K562 (cell line): ENCODE data around the gene WIPF1. TPM values are rescaled to one million over a fixed set of nuclear protein-coding genes. Genes with fewer than 3 reads are reported as not detected.

Experiments used
- ATAC-seq: fragments of 200-7000 bp; cut with Tn5 transposase; 3 replicates; pipeline ENCODE4 v1.9.1; 2020; ENCODE audit warnings: moderate library complexity
- BruUV-seq: library from RNA; stranded (reverse); fragments of 400-500 nt; replicated peaks from 2 replicates; lab custom pipeline; 2021; lab: Mats Ljungman, UMichigan
- CTCF ChIA-PET: fragments of 300-600 bp; formaldehyde crosslinking; extraction: SDS; loops from one replicate; lab custom pipeline; 2021; ENCODE audit warnings: low intra/inter-chr PET ratio; lab: Yijun Ruan, JAX
- POLR2A ChIA-PET: fragments of 300-600, 350-650 bp; sonication (Branson Sonifier 250); formaldehyde crosslinking; extraction: SDS; loops from one replicate; lab custom pipeline; 2021; ENCODE audit warnings: antibody characterized with exemption, inconsistent platforms; lab: Yijun Ruan, JAX
- DNase-seq, 4 experiments: peaks; one replicate each; pipeline versions ENCODE4 v3.0.0 to v3.0.0-alpha.2; 2011 to 2018; ENCODE audit warnings: low spot score in 3 of 4, mixed read lengths in 3 of 4; ENCODE audit errors: extremely low read depth in 1 of 4
- FAIRE-seq: peaks from 2 replicates; lab custom pipeline; 2011; peaks lifted over from hg19 to GRCh38; lab: Jason Lieb, UNC
- H2AFZ ChIP-seq: 2 replicates; pipeline ENCODE4 v1.6.0; 2011; ENCODE audit warnings: low read depth, low read length, control low read depth, inconsistent platforms
- H3K27ac ChIP-seq: fragments of 200-600 bp; 3 replicates; pipeline ENCODE4 v1.8.0; 2011; ENCODE audit warnings: low read depth, mild to moderate bottlenecking, control low read depth, inconsistent platforms, low read length, moderate library complexity, mixed read lengths; ENCODE audit errors: extremely low read depth
- H3K27me3 ChIP-seq, 2 experiments: fragments of 300-600 bp in 1 of 2; 2 replicates in 1 of 2; 3 replicates in 1 of 2; pipeline versions ENCODE4 v1.6.0 to v1.8.0; 2011; ENCODE audit warnings: inconsistent platforms in 2 of 2, low read length in 2 of 2, mild to moderate bottlenecking in 1 of 2, mixed read lengths in 1 of 2, moderate library complexity in 1 of 2; ENCODE audit not compliant: control insufficient read depth in 2 of 2, insufficient read depth in 2 of 2
- H3K36me3 ChIP-seq: fragments of 300-600 bp; 3 replicates; pipeline ENCODE4 v1.8.0; 2011; ENCODE audit warnings: mild to moderate bottlenecking, low read length, inconsistent platforms; ENCODE audit not compliant: control insufficient read depth, insufficient read depth
- H3K4me1 ChIP-seq, 2 experiments: fragments of 200-600 bp in 1 of 2; replicated peaks in 1 of 2; 2 replicates in 1 of 2; 3 replicates in 1 of 2; pipeline versions ENCODE4 v1.5.1 to v1.8.0; 2011; ENCODE audit warnings: inconsistent platforms in 2 of 2, low read length in 2 of 2, mild to moderate bottlenecking in 1 of 2, mixed read lengths in 1 of 2, moderate library complexity in 1 of 2; ENCODE audit not compliant: control insufficient read depth in 2 of 2, insufficient read depth in 2 of 2
- H3K4me2 ChIP-seq: 2 replicates; pipeline ENCODE4 v1.6.1; 2011; ENCODE audit warnings: low read length, control low read depth, inconsistent platforms, mixed read lengths; ENCODE audit not compliant: insufficient read depth
- H3K4me3 ChIP-seq: fragments of 200-600 bp; sonication (generic), shearing (Covaris generic); 2 replicates; pipeline ENCODE4 v1.5.1; 2016; ENCODE audit warnings: control low read depth, inconsistent platforms
- H3K79me2 ChIP-seq: fragments of 200-600 bp; 3 replicates; pipeline ENCODE4 v1.8.0; 2011; ENCODE audit warnings: low read length, inconsistent platforms; ENCODE audit not compliant: control insufficient read depth, insufficient read depth
- H3K9ac ChIP-seq, 2 experiments: 2 replicates each; pipeline versions ENCODE4 v1.6.0 to v1.6.1; 2011; ENCODE audit warnings: low read depth in 2 of 2, low read length in 2 of 2, control low read depth in 1 of 2, inconsistent platforms in 1 of 2, mild to moderate bottlenecking in 1 of 2, mixed read lengths in 1 of 2; ENCODE audit not compliant: insufficient read depth in 1 of 2
- H3K9me1 ChIP-seq: one replicate; pipeline ENCODE4 v1.6.0; 2011; ENCODE audit warnings: inconsistent platforms, mild to moderate bottlenecking, low read length, moderate library complexity; ENCODE audit not compliant: control insufficient read depth, insufficient read depth
- H3K9me3 ChIP-seq: replicated peaks from 2 replicates; pipeline ENCODE4 v1.5.1; 2011; ENCODE audit warnings: low read depth, low read length, inconsistent platforms; ENCODE audit not compliant: control insufficient read depth, insufficient read depth
- H4K20me1 ChIP-seq: replicated peaks from 2 replicates; pipeline ENCODE4 v1.6.1; 2011; ENCODE audit warnings: low read length, inconsistent platforms, mixed read lengths; ENCODE audit not compliant: control insufficient read depth, insufficient read depth
- ATF1 ChIP-seq, 2 experiments: fragments of 450-650 bp in 1 of 2; IDR thresholded peaks; 2 replicates each; pipeline ENCODE4 v1.6.1; 2016; ENCODE audit warnings: missing compliant biosample characterization in 1 of 2, missing genetic modification characterization in 1 of 2
- E2F4 ChIP-seq: sonication (generic); formaldehyde crosslinking; IDR thresholded peaks from 2 replicates; pipeline ENCODE4 v1.8.0; 2022; ENCODE audit warnings: mild to moderate bottlenecking, low read depth, missing genetic modification reagents
- FOXP1 ChIP-seq: sonication (generic); formaldehyde crosslinking; IDR thresholded peaks from 2 replicates; pipeline ENCODE4 v1.8.0; 2022; ENCODE audit warnings: mild to moderate bottlenecking, missing genetic modification reagents
- GTF2E2 ChIP-seq: fragments of 200-800 bp; sonication (Bioruptor generic); IDR thresholded peaks from 2 replicates; pipeline ENCODE4 v1.6.1; 2016; ENCODE audit warnings: missing genetic modification characterization, missing compliant biosample characterization
- TEAD2 ChIP-seq: fragments of 450-650 bp; IDR thresholded peaks from 2 replicates; pipeline ENCODE4 v1.6.1; 2016; ENCODE audit warnings: missing genetic modification characterization, control low read depth, missing compliant biosample characterization
- WHSC1 ChIP-seq: IDR thresholded peaks from one replicate; pipeline ENCODE4 v1.6.1; 2012; ENCODE audit warnings: low read length, control low read depth, inconsistent platforms
- ZNF75A ChIP-seq: fragments of 450-650 bp; formaldehyde crosslinking; IDR thresholded peaks from 2 replicates; pipeline ENCODE4 v1.4.0; 2020; ENCODE audit warnings: mild to moderate bottlenecking
- ZNF766 ChIP-seq: fragments of 200-800 bp; sonication (Bioruptor generic); conservative IDR thresholded peaks from 2 replicates; pipeline ENCODE4 v1.6.1; 2016; ENCODE audit warnings: missing genetic modification characterization, missing compliant biosample characterization
- WGBS: fragments of 100-300 bp; shearing (Covaris generic); methylation state at CpG from one replicate; pipeline ENCODE4 v1.1.6; 2016; ENCODE audit warnings: low coverage, mixed read lengths; ENCODE audit not compliant: insufficient coverage; ENCODE audit errors: missing lambda C conversion rate; 5-methylcytosine and 5-hydroxymethylcytosine counted together
- in situ Hi-C: fragments of 300-500 bp; cut with MboI; formaldehyde crosslinking; loops from 4 replicates; pipeline ENCODE4 v1.15.0; 2018; ENCODE audit warnings: inconsistent platforms, mixed read lengths
- intact Hi-C: fragments of 100-400 bp; cut with micrococcal nuclease; formaldehyde crosslinking; loops from 2 replicates; pipeline ENCODE4 v1.14.2; 2022
- polyA plus RNA-seq, 8 experiments: library from polyadenylated mRNA; depleted of rRNA in 4 of 8; stranded (reverse) in 5 of 8; unstranded in 3 of 8; fragments of >200 nt; fragmentation: Nextera tagmentation in 2 of 8; fragmentation: Illumina TruSeq in 1 of 8; extraction: Ambion mirVana in 2 of 8; extraction: Trizol in 1 of 8; gene quantifications; 2 replicates each; pipeline versions ENCODE4 v1.2.1 to v1.2.3, GENCODE V29; 2011 to 2014; ENCODE audit warnings: inconsistent platforms in 1 of 8, missing spikeins in 1 of 8
- total RNA-seq, 7 experiments: library from RNA; depleted of rRNA in 6 of 7; stranded (reverse); fragments of >200 nt in 6 of 7; fragmentation: Illumina TruSeq in 2 of 7; extraction: Trizol in 2 of 7; gene quantifications; 2 replicates each; pipeline versions ENCODE4 v1.2.1 to v1.2.3, GENCODE V29; 2011 to 2021; ENCODE audit warnings: low replicate concordance in 1 of 7
- TF ChIP-seq, protein P1 (sequence below), 2 experiments: fragments of 450-650 bp; formaldehyde crosslinking in 1 of 2; IDR thresholded peaks; 2 replicates each; pipeline versions ENCODE4 v1.4.0 to v1.6.1; 2014 to 2020; ENCODE audit warnings: mild to moderate bottlenecking in 2 of 2, borderline replicate concordance in 1 of 2, low read depth in 1 of 2

The WIPF1 gene
- total and polyA plus RNA-seq, 9 of the 15 experiments (the other 6 are each of a cell fraction or from before 2014, with no cell fraction given): 0.54 to 4.9 (median 2.4) TPM

DNA sequence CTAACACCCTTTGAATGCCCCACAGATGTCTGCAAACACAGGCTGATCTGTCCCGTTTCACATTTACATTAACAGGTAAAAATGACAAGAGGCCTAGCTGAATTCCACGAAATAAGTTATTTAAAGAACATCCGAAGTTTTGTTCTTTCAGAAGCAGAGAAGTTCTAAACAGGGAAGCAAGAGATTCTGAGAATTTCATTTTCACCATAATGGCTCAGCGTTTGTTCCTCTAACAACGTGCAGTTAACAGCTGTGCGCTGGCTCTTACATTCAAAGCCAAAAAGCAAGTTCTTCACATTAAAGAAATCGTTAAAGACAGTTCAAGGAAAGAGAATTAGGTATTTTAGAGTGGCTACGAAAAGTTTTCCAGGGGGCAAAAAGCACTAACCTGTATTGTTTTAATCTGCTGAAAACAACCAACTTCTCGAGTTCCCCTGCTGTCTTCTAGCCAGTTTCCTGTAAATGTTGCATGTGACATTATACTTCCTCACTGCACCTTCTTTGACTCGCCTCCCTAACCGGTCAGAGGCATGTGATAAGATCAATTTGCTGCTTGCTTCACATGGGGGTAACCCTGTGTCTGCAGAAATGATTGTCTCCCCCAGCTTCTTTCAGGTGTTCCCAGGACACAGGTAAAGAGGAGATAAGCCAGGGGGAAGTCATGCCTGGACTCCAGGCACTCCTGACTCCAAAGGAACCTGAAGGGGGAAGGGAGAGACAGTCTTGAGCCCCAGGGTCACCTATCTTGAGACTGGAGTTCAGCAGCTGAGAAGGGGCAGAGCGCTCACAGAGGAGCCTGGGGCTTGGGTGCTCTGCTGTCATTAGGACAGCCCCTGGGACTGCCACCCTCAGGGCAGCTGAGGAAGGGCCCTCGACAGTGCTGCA, 36.8 kb upstream of the WIPF1 start:
- intact Hi-C loops (no loop called here), in situ Hi-C loops (no loop called here)
- BruUV-seq: TSS peak; percentile 77
- Histone ChIP-seq H3K4me1 (peaks cover 12 to 27% of the 10 kb centered on the region in 2 experiments; a peak in 4 of 5 replicates), H3K4me3 (no peak overlapping the region), H3K9me3 (no peaks in the 10 kb centered on the region), H3K27me3 (no peaks in the 10 kb centered on the region), H2AFZ (peak overlapping the region; percentile 84), H4K20me1 (no peaks in the 10 kb centered on the region), H3K4me2 (peak overlapping the region; percentile 54), H3K79me2 (no peaks in the 10 kb centered on the region), H3K36me3 (no peaks in the 10 kb centered on the region), H3K27ac (peak overlapping the region; percentile 61; the same call in 1 of the 3 replicates), H3K9ac (peak overlapping the region; percentile 35 to 46; a peak in 3 of 4 replicates), H3K9me1 (no peaks in the 10 kb centered on the region)
- ATAC-seq (peak; percentile 82), FAIRE-seq (peak; percentile 77), DNase-seq (peak; percentile 23 to 72 (median 44))
- 12% methylated on average over 13 of the region's 13 CpGs for WGBS
- CTCF ChIA-PET: no interaction called here
- POLR2A ChIA-PET: interaction anchor here (1.2 kb wide), 1 partner anchor 11 kb away, joined by 5 read pairs; no protein-coding TSS in a partner anchor
- peak; percentile 46 for TF ChIP-seq WHSC1
- TF ChIP-seq TEAD2 (tag): peak; percentile 53; the same call in 1 of the 2 replicates
- TF ChIP-seq ATF1 (CRISPR knock-in tag; IDR thresholded peaks at IDR 0.05): no peak
- peak; percentile 49 for TF ChIP-seq ATF1 (tag; IDR thresholded peaks at IDR 0.05)
- TF ChIP-seq GTF2E2 (tag): peak; percentile 67
- 0 out of 2 replicates have a peak, but pooled peaks have one; percentile 15 for TF ChIP-seq E2F4
- no peak for TF ChIP-seq FOXP1 (CRISPR knock-in tag)
- TF ChIP-seq, protein P1, sequence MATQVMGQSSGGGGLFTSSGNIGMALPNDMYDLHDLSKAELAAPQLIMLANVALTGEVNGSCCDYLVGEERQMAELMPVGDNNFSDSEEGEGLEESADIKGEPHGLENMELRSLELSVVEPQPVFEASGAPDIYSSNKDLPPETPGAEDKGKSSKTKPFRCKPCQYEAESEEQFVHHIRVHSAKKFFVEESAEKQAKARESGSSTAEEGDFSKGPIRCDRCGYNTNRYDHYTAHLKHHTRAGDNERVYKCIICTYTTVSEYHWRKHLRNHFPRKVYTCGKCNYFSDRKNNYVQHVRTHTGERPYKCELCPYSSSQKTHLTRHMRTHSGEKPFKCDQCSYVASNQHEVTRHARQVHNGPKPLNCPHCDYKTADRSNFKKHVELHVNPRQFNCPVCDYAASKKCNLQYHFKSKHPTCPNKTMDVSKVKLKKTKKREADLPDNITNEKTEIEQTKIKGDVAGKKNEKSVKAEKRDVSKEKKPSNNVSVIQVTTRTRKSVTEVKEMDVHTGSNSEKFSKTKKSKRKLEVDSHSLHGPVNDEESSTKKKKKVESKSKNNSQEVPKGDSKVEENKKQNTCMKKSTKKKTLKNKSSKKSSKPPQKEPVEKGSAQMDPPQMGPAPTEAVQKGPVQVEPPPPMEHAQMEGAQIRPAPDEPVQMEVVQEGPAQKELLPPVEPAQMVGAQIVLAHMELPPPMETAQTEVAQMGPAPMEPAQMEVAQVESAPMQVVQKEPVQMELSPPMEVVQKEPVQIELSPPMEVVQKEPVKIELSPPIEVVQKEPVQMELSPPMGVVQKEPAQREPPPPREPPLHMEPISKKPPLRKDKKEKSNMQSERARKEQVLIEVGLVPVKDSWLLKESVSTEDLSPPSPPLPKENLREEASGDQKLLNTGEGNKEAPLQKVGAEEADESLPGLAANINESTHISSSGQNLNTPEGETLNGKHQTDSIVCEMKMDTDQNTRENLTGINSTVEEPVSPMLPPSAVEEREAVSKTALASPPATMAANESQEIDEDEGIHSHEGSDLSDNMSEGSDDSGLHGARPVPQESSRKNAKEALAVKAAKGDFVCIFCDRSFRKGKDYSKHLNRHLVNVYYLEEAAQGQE (IDR thresholded peaks at IDR 0.05; ENCODE audit: borderline replicate concordance): no peak
- TF ChIP-seq, protein P1 (CRISPR knock-in tag; IDR thresholded peaks at IDR 0.05; ENCODE audit: low read depth): 0 out of 2 replicates have a peak, but pooled peaks have one; percentile 43
- TF ChIP-seq ZNF75A (CRISPR knock-in tag): no peak
- TF ChIP-seq ZNF766: peak; percentile 62; the same call in 1 of the 2 replicates
